ENCODE measurements around the gene WDR64.

DNA sequence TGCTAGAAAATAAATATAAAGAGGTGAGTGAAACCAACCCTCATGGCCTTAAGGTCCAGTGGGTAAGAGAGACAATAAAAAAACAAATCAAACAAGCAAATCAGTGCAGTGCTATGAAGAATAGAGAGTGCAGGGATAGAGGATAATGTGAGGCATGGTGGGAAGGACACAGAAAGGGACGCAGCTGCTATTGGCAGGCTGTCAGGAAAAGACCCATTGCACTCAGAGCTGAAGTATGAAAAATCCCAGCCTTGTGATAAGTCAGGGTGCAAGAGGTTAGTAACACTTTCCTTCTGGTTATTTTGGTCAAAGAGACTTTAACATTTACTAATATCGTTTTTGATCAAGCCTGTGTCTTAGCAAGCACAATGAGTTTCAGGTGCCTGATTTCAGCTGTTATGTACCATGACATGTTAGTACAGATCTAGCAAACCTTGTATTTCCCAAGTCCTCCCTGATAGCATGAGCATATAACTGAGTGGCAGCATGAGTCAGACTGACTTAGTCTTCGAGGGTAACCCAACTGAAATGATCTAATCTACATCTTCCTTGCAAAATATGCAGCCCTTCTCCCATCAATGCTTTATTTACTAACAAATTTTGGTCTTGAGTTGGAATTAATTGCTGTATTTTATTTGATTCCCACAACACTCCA, 43.6 kb upstream of the WDR64 start:
- TF ChIP-seq CTCF (IDR thresholded peaks at IDR 0.05; ENCODE audit: low read depth, low read length, missing input control) (no peak), EGR1 (IDR thresholded peaks at IDR 0.05; ENCODE audit: low read depth in 2 of 2) (no peak), TAF1 (conservative IDR thresholded peaks at IDR 0.05) (no peak), RAD21 (IDR thresholded peaks at IDR 0.05) (no peak), YY1 (IDR thresholded peaks at IDR 0.05) (no peak), JUND (IDR thresholded peaks at IDR 0.05) (no peak), HNF4G (IDR thresholded peaks at IDR 0.05) (no peak), ATF3 (IDR thresholded peaks at IDR 0.05) (no peak), FOXA1 (IDR thresholded peaks at IDR 0.05) (no peak), MAX (IDR thresholded peaks at IDR 0.05) (no peak)
- TF ChIP-seq, protein P1, sequence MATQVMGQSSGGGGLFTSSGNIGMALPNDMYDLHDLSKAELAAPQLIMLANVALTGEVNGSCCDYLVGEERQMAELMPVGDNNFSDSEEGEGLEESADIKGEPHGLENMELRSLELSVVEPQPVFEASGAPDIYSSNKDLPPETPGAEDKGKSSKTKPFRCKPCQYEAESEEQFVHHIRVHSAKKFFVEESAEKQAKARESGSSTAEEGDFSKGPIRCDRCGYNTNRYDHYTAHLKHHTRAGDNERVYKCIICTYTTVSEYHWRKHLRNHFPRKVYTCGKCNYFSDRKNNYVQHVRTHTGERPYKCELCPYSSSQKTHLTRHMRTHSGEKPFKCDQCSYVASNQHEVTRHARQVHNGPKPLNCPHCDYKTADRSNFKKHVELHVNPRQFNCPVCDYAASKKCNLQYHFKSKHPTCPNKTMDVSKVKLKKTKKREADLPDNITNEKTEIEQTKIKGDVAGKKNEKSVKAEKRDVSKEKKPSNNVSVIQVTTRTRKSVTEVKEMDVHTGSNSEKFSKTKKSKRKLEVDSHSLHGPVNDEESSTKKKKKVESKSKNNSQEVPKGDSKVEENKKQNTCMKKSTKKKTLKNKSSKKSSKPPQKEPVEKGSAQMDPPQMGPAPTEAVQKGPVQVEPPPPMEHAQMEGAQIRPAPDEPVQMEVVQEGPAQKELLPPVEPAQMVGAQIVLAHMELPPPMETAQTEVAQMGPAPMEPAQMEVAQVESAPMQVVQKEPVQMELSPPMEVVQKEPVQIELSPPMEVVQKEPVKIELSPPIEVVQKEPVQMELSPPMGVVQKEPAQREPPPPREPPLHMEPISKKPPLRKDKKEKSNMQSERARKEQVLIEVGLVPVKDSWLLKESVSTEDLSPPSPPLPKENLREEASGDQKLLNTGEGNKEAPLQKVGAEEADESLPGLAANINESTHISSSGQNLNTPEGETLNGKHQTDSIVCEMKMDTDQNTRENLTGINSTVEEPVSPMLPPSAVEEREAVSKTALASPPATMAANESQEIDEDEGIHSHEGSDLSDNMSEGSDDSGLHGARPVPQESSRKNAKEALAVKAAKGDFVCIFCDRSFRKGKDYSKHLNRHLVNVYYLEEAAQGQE (IDR thresholded peaks at IDR 0.05), result no peak

Data from liver (tissue), 3 donors.